H7 (cell line): Measurements from ENCODE around the gene PRLH. TPM values are rescaled to one million over a fixed set of nuclear protein-coding genes. Genes with fewer than 3 reads are reported as not detected.

ENCODE experiments used
- DNase-seq: peaks from one replicate; pipeline ENCODE4 v3.0.0; 2012
- H3K27me3 ChIP-seq: 2 replicates; pipeline ENCODE4 v1.6.0; 2011; ENCODE audit warnings: mild to moderate bottlenecking, low read length; ENCODE audit not compliant: control insufficient read depth, insufficient read depth
- H3K36me3 ChIP-seq: replicated peaks from 2 replicates; pipeline ENCODE4 v1.5.1; 2011; ENCODE audit warnings: low read length; ENCODE audit not compliant: control insufficient read depth, insufficient read depth
- H3K4me3 ChIP-seq: 2 replicates; pipeline ENCODE4 v1.5.1; 2011; ENCODE audit warnings: low read depth, mild to moderate bottlenecking, control low read depth, low read length, moderate library complexity; ENCODE audit not compliant: insufficient read depth
- total RNA-seq: library from RNA; depleted of rRNA; stranded (reverse); fragments of >200 nt; shearing (Covaris generic); gene quantifications from 2 replicates; pipeline ENCODE4 v1.2.3, GENCODE V29; 2014

PRLH gene
- total RNA-seq, 1 experiment from 2014 or later, result not detected

- Histone ChIP-seq H3K36me3 (no peaks in the 10 kb centered on the region), H3K4me3 (no peak overlapping the region), H3K27me3 (no peaks in the 10 kb centered on the region)
- no peak for DNase-seq
These were observed 32.0 kb upstream of the PRLH start for GRCh38 chr2:237534380-237534779.

GRCh38 chr2:237535385-237536082 is 30.8 kb upstream of the PRLH start:
- no peak overlapping the region for H3K4me3 ChIP-seq
- no peak for DNase-seq

GRCh38 chr2:237536083-237536415 is 30.3 kb upstream of the PRLH start:
- H3K36me3 ChIP-seq, result no peaks in the 10 kb centered on the region
- no peaks in the 10 kb centered on the region for H3K27me3 ChIP-seq

More at GRCh38 chr2:237535385-237536082, 30.8 kb upstream of the PRLH start:
- Histone ChIP-seq H3K36me3 (no peaks in the 10 kb centered on the region), H3K27me3 (no peaks in the 10 kb centered on the region)

GRCh38 chr2:237536617-237537016 is 29.8 kb upstream of the PRLH start:
- Histone ChIP-seq H3K27me3 (no peaks in the 10 kb centered on the region), H3K4me3 (no peak overlapping the region)
- no peak for DNase-seq

More at GRCh38 chr2:237536083-237536415, 30.3 kb upstream of the PRLH start:
- no peak for DNase-seq
- H3K4me3 ChIP-seq, result no peak overlapping the region

GRCh38 chr2:237538001-237538720 is 28.2 kb upstream of the PRLH start:
- no peak overlapping the region for H3K4me3 ChIP-seq
- H3K36me3 ChIP-seq, result no peaks in the 10 kb centered on the region
- no peaks in the 10 kb centered on the region for H3K27me3 ChIP-seq
- no peak for DNase-seq

More at GRCh38 chr2:237536617-237537016, 29.8 kb upstream of the PRLH start:
- H3K36me3 ChIP-seq, result no peaks in the 10 kb centered on the region

- DNase-seq, result no peak
- H3K27me3 ChIP-seq, result no peaks in the 10 kb centered on the region
- no peaks in the 10 kb centered on the region for H3K36me3 ChIP-seq
- no peak overlapping the region for H3K4me3 ChIP-seq
These were observed 27.5 kb upstream of the PRLH start for GRCh38 chr2:237538901-237539300.

GRCh38 chr2:237539681-237540080 is 26.7 kb upstream of the PRLH start:
- Histone ChIP-seq H3K36me3 (no peaks in the 10 kb centered on the region), H3K27me3 (no peaks in the 10 kb centered on the region), H3K4me3 (no peak overlapping the region)
- DNase-seq, result no peak

GRCh38 chr2:237540223-237540775 is 26.1 kb upstream of the PRLH start:
- Histone ChIP-seq H3K36me3 (no peaks in the 10 kb centered on the region), H3K27me3 (no peaks in the 10 kb centered on the region), H3K4me3 (no peak overlapping the region)
- DNase-seq, result no peak

GRCh38 chr2:237540823-237541222 is 25.6 kb upstream of the PRLH start:
- Histone ChIP-seq H3K4me3 (no peak overlapping the region), H3K36me3 (no peaks in the 10 kb centered on the region), H3K27me3 (no peaks in the 10 kb centered on the region)
- DNase-seq, result no peak

- no peak overlapping the region for H3K4me3 ChIP-seq
- H3K27me3 ChIP-seq, result no peaks in the 10 kb centered on the region
- DNase-seq, result peak; percentile 39
- no peaks in the 10 kb centered on the region for H3K36me3 ChIP-seq
These were observed 25.1 kb upstream of the PRLH start for GRCh38 chr2:237541243-237541642.

GRCh38 chr2:237542001-237542704 is 24.2 kb upstream of the PRLH start:
- DNase-seq, result peak; percentile 59
- Histone ChIP-seq H3K27me3 (no peaks in the 10 kb centered on the region), H3K36me3 (no peaks in the 10 kb centered on the region), H3K4me3 (no peak overlapping the region)

- no peak overlapping the region for H3K4me3 ChIP-seq
- H3K27me3 ChIP-seq, result no peaks in the 10 kb centered on the region
- no peak for DNase-seq
- no peaks in the 10 kb centered on the region for H3K36me3 ChIP-seq
These were observed 20.1 kb upstream of the PRLH start for GRCh38 chr2:237546040-237546875.

- Histone ChIP-seq H3K4me3 (no peak overlapping the region), H3K27me3 (no peaks in the 10 kb centered on the region), H3K36me3 (no peaks in the 10 kb centered on the region)
- peak; percentile 46 for DNase-seq
These were observed 19.4 kb upstream of the PRLH start for GRCh38 chr2:237546876-237547395.
